Smooth muscle cell (in vitro differentiated cells): ENCODE data around the gene EPB41L4A. TPM values are rescaled to one million over a fixed set of nuclear protein-coding genes. Genes with fewer than 3 reads are reported as not detected.

Experiments used
- DNase-seq: peaks from one replicate; lab custom pipeline; 2025; ENCODE audit not compliant: unreplicated experiment; lab: John Stamatoyannopoulos, UW
- H2AFZ ChIP-seq: fragments of 200-600 bp; sonication (generic); 2 replicates; pipeline ENCODE4 v1.6.0; 2016; ENCODE audit warnings: antibody characterized with exemption, low read depth, mild to moderate bottlenecking
- H3F3A ChIP-seq: fragments of 200-600 bp; sonication (generic); 2 replicates; pipeline ENCODE4 v1.6.0; 2017; ENCODE audit warnings: antibody characterized with exemption, low read depth
- H3K27ac ChIP-seq: fragments of 200-600 bp; sonication (generic); 2 replicates; pipeline ENCODE4 v1.5.1; 2016; ENCODE audit warnings: low read depth, mild to moderate bottlenecking
- H3K27me3 ChIP-seq: fragments of 200-600 bp; sonication (generic); 2 replicates; pipeline ENCODE4 v1.6.1; 2016; ENCODE audit warnings: low read depth, mild to moderate bottlenecking
- H3K36me3 ChIP-seq: fragments of 200-600 bp; sonication (generic); 2 replicates; pipeline ENCODE4 v1.5.1; 2016; ENCODE audit warnings: low read depth
- H3K4me1 ChIP-seq: fragments of 200-600 bp; sonication (generic); 2 replicates; pipeline ENCODE4 v1.5.1; 2016; ENCODE audit warnings: low read depth
- H3K4me2 ChIP-seq: fragments of 200-600 bp; sonication (generic); 2 replicates; pipeline ENCODE4 v1.6.0; 2016; ENCODE audit warnings: mild to moderate bottlenecking
- H3K4me3 ChIP-seq: fragments of 200-600 bp; sonication (generic); 2 replicates; pipeline ENCODE4 v1.5.1; 2016; ENCODE audit warnings: mild to moderate bottlenecking
- H3K79me2 ChIP-seq: fragments of 200-600 bp; sonication (generic); 2 replicates; pipeline ENCODE4 v1.6.0; 2016; ENCODE audit warnings: low read depth, mild to moderate bottlenecking
- H3K9ac ChIP-seq: fragments of 200-600 bp; sonication (generic); 2 replicates; pipeline ENCODE4 v1.6.0; 2016; ENCODE audit warnings: low read depth
- H3K9me3 ChIP-seq: fragments of 200-600 bp; sonication (generic); replicated peaks from 2 replicates; pipeline ENCODE4 v1.5.1; 2016; ENCODE audit warnings: low read depth
- H4K20me1 ChIP-seq: fragments of 200-600 bp; sonication (generic); 2 replicates; pipeline ENCODE4 v1.6.0; 2016; ENCODE audit warnings: low read depth
- WGBS: methylation state at CpG from one replicate; pipeline ENCODE4 v1.1.7; 2016; ENCODE audit warnings: low lambda C conversion rate; 5-methylcytosine and 5-hydroxymethylcytosine counted together
- polyA plus RNA-seq: library from polyadenylated mRNA; unstranded; fragments of >200 nt; fragmentation: Nextera tagmentation; extraction: Ambion mirVana; gene quantifications from 2 replicates; pipeline ENCODE4 v1.2.1, GENCODE V29; 2016
- total RNA-seq: library from RNA; depleted of rRNA; stranded (reverse); fragments of >200 nt; gene quantifications from 2 replicates; pipeline ENCODE4 v1.2.3, GENCODE V29; 2014
- TF ChIP-seq, protein P1 (sequence below): fragments of 200-600 bp; sonication (generic); IDR thresholded peaks from 2 replicates; pipeline ENCODE4 v1.5.1; 2017; ENCODE audit warnings: borderline replicate concordance, mild to moderate bottlenecking, antibody characterized with exemption; ENCODE audit not compliant: insufficient read depth, poor library complexity, severe bottlenecking

The EPB41L4A gene
- total and polyA plus RNA-seq, 2 experiments from 2014 or later, result 2.9 to 8.9 TPM

DNA sequence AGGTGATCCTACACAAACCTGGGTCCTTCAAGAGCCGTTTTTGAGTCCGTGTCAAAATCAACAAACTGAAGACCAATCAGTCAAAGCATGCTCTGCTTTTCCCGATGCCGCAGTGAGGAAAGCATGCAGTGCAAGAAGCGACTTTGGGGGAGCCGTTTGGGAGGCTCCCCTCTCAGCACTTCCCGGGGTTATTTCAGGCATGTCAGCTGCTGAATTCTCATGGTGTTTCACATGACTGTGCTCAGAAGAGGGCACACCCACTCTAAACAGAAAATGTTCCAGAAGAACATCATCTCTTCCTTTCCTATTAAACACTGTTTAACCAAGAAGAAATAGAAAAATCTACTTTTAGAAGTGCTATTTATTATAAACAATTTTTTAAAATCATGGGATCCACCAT is 125.5 kb downstream of the EPB41L4A start:
- DNase-seq, result no peak
- H4K20me1 ChIP-seq, result no peaks in the 10 kb centered on the region
- H3F3A ChIP-seq, result no peaks in the 10 kb centered on the region
- H3K36me3 ChIP-seq, result no peaks in the 10 kb centered on the region
- H3K4me2 ChIP-seq, result no peak overlapping the region
- peaks cover 6% of the 10 kb centered on the region for H3K9me3 ChIP-seq
- H3K4me1 ChIP-seq, result no peaks in the 10 kb centered on the region
- H3K9ac ChIP-seq, result no peak overlapping the region
- H2AFZ ChIP-seq, result no peak overlapping the region
- TF ChIP-seq, protein P1, sequence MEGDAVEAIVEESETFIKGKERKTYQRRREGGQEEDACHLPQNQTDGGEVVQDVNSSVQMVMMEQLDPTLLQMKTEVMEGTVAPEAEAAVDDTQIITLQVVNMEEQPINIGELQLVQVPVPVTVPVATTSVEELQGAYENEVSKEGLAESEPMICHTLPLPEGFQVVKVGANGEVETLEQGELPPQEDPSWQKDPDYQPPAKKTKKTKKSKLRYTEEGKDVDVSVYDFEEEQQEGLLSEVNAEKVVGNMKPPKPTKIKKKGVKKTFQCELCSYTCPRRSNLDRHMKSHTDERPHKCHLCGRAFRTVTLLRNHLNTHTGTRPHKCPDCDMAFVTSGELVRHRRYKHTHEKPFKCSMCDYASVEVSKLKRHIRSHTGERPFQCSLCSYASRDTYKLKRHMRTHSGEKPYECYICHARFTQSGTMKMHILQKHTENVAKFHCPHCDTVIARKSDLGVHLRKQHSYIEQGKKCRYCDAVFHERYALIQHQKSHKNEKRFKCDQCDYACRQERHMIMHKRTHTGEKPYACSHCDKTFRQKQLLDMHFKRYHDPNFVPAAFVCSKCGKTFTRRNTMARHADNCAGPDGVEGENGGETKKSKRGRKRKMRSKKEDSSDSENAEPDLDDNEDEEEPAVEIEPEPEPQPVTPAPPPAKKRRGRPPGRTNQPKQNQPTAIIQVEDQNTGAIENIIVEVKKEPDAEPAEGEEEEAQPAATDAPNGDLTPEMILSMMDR, result no peak
- H3K27ac ChIP-seq, result no peak overlapping the region
- WGBS, result 94% methylated on average over 7 of the region's 7 CpGs
- no peaks in the 10 kb centered on the region for H3K27me3 ChIP-seq
- no peak overlapping the region for H3K4me3 ChIP-seq
- no peaks in the 10 kb centered on the region for H3K79me2 ChIP-seq

DNA sequence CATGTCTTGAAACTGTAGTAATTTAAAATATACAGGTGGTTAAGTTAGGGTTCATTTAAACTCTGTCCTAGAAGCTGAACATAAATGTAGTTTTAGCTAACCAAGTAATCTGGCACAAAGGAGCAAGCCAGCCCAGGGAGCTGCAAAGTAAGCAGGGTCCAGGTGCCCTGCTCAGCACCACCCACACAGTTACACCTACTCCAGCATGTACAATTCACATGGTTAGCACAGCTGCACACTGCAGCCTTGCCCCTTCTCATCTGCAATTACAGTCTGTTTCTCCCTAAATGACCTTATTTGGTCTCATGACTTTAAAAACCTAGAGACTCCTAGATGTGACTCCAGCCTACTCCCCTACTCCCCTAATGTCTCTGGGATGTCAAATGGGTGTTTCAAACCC is 128.4 kb downstream of the EPB41L4A start:
- Histone ChIP-seq H3K4me3 (no peak overlapping the region), H3K79me2 (no peaks in the 10 kb centered on the region), H3K27ac (no peak overlapping the region), H3K4me2 (no peak overlapping the region), H3K27me3 (no peaks in the 10 kb centered on the region), H3K36me3 (no peaks in the 10 kb centered on the region), H3K9me3 (no peaks in the 10 kb centered on the region), H3F3A (no peaks in the 10 kb centered on the region), H3K4me1 (no peaks in the 10 kb centered on the region), H3K9ac (no peak overlapping the region), H2AFZ (no peak overlapping the region), H4K20me1 (no peaks in the 10 kb centered on the region)
- DNase-seq, result no peak
- TF ChIP-seq, protein P1, result no peak

DNA sequence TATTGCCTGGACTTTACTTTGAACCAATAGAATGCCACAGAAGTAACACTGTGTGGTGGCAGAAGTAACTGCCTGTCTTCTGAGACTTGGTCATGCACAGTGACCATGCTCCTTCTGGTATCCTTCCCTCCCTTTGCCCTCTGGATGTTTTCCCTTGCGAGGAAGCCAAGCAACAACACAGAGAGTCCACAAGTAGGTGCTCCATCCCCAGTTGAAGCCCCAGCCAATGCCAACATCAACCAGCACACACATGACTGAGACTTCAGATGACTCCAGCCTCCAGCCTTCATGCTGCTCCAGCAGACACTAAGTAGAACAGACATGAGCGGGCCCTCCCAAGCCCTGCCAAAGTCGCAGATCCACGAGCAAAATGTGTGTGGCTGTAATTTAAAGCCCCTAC is 129.6 kb downstream of the EPB41L4A start:
- no peak overlapping the region for H2AFZ ChIP-seq
- no peaks in the 10 kb centered on the region for H3K4me1 ChIP-seq
- no peak overlapping the region for H3K27ac ChIP-seq
- no peak overlapping the region for H3K4me2 ChIP-seq
- H3F3A ChIP-seq, result no peaks in the 10 kb centered on the region
- no peaks in the 10 kb centered on the region for H3K36me3 ChIP-seq
- no peak for DNase-seq
- H3K27me3 ChIP-seq, result no peaks in the 10 kb centered on the region
- H3K9me3 ChIP-seq, result no peaks in the 10 kb centered on the region
- no peak overlapping the region for H3K4me3 ChIP-seq
- WGBS, result 86% methylated on average over 4 of the region's 4 CpGs
- no peaks in the 10 kb centered on the region for H4K20me1 ChIP-seq
- H3K79me2 ChIP-seq, result no peaks in the 10 kb centered on the region
- TF ChIP-seq, protein P1, result no peak
- H3K9ac ChIP-seq, result no peak overlapping the region

DNA sequence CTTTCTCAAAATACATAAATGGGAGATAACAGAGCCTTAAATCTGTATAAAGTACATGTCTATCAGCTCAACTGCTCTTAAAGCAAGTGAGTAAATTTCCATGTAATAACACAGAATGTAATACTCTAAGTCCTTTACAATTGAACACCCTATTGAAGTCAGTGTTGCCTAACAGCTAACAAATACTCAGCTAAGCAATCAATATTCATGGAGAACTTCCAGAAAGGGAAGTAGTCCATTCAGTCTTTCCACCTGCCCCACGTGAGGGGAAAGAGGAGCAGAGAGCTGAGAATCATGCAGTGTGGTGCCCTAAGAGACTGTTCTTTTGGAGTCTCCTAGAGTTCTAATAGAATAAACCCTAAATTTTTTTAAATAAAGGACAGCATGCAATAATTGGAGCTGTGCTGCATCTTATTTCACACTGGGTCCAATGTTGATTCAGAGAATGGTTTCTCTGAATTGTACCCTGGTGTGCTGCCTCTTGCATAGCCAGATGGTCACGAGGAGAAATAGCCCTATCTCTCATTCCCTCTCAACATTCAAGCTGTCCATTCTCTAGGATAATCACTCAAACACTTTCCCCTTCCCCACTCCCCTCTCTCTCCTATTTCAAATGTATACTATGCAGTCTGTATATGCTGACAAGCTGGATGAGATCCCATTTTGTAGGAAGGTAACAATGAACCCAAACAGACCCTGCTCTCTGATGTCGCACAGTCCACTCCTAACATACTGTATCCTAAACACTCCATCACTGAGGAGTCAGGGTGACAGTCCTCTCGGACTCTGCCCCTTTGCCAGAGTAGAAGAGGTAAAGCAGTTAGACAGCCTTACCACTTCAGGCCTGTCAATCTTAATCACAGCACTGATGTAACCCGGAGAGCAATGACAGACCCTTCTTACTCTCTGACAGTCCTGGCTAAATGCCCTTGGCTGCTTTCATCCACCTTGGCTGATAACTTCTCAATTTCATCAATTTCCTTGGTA is 134.8 kb downstream of the EPB41L4A start:
- H3K27ac ChIP-seq, result no peak overlapping the region
- H3K4me2 ChIP-seq, result no peak overlapping the region
- no peak overlapping the region for H2AFZ ChIP-seq
- H3K36me3 ChIP-seq, result no peaks in the 10 kb centered on the region
- no peaks in the 10 kb centered on the region for H3K79me2 ChIP-seq
- H3K27me3 ChIP-seq, result no peaks in the 10 kb centered on the region
- WGBS, result 84% methylated on average over 5 of the region's 5 CpGs
- H3K4me1 ChIP-seq, result no peaks in the 10 kb centered on the region
- no peaks in the 10 kb centered on the region for H3K9me3 ChIP-seq
- TF ChIP-seq, protein P1, result no peak
- DNase-seq, result no peak
- H4K20me1 ChIP-seq, result no peaks in the 10 kb centered on the region
- H3F3A ChIP-seq, result no peaks in the 10 kb centered on the region
- H3K4me3 ChIP-seq, result no peak overlapping the region
- no peak overlapping the region for H3K9ac ChIP-seq
